Stomach (tissue), 9 donors: Measurements from ENCODE around the gene CARMIL1. TPM values are rescaled to one million over a fixed set of nuclear protein-coding genes. Genes with fewer than 3 reads are reported as not detected.

Experiments
- DNase-seq, 2 donors: peaks; one replicate each; pipeline versions ENCODE4 v3.0.0 to v3.0.0-alpha.2; 2013 to 2019
- H3K27ac ChIP-seq, 5 donors: fragments of 200-600 bp in 4 of 5; sonication (generic) in 4 of 5; one replicate each; pipeline ENCODE4 v1.5.1; 2013 to 2019; ENCODE audit warnings: mild to moderate bottlenecking in 1 of 5, moderate library complexity in 1 of 5
- H3K27me3 ChIP-seq, 3 donors: fragments of 200-600 bp; sonication (generic); one replicate each; pipeline ENCODE4 v1.5.1; 2017 to 2019; ENCODE audit warnings: mixed run types in 1 of 3
- H3K36me3 ChIP-seq, 4 donors: fragments of 200-600 bp; sonication (generic); 1 replicate in 3 of 4; 2 replicates in 1 of 4; pipeline ENCODE4 v1.5.1; 2016 to 2019
- H3K4me1 ChIP-seq, 4 donors: fragments of 200-600 bp; sonication (generic); one replicate each; pipeline ENCODE4 v1.5.1; 2016 to 2019
- H3K4me3 ChIP-seq, 4 donors: fragments of 200-600 bp; sonication (generic) in 3 of 4; one replicate each; pipeline ENCODE4 v1.5.1; 2016 to 2019; ENCODE audit warnings: mild to moderate bottlenecking in 1 of 4
- H3K9me3 ChIP-seq, 4 donors: fragments of 200-600 bp; sonication (generic); one replicate each; pipeline ENCODE4 v1.5.1; 2016 to 2019
- EP300 ChIP-seq: sonication (generic); formaldehyde crosslinking; IDR thresholded peaks from one replicate; pipeline ENCODE4 v1.6.1; 2017; ENCODE audit warnings: antibody characterized with exemption
- POLR2A ChIP-seq, 4 donors: fragments of 450-650 bp; IDR thresholded peaks; one replicate each; pipeline ENCODE4 v1.6.1; 2016; ENCODE audit warnings: antibody characterized with exemption in 4 of 4, control low read depth in 2 of 4, mild to moderate bottlenecking in 1 of 4, moderate library complexity in 1 of 4
- POLR2AphosphoS5 ChIP-seq, 3 donors: sonication (generic); formaldehyde crosslinking; IDR thresholded peaks; one replicate each; pipeline ENCODE4 v1.6.1; 2016; ENCODE audit warnings: antibody characterized with exemption in 3 of 3
- WGBS, 5 donors: extraction: QIAGEN DNeasy Blood & Tissue Kit in 3 of 5; methylation state at CpG; one replicate each; pipeline versions ENCODE4 v1.1.5 to v1.1.7; 2013 to 2018; 5-methylcytosine and 5-hydroxymethylcytosine counted together
- intact Hi-C: fragments of 100-400 bp; cut with DNase I; formaldehyde crosslinking; loops from one replicate; pipeline ENCODE4 v1.15.1; 2023; ENCODE audit warnings: low total_unique reads
- polyA plus RNA-seq, 3 donors: library from polyadenylated mRNA; stranded (reverse); fragments of 200-250 nt; gene quantifications; one replicate each; pipeline ENCODE4 v1.2.3, GENCODE V29; 2013
- total RNA-seq, 5 donors: library from RNA; depleted of rRNA; stranded (reverse); fragments of >200 nt; gene quantifications; one replicate each; pipeline versions ENCODE4 v1.1.0 to v1.2.3, GENCODE V29; 2014 to 2016
- TF ChIP-seq, protein P1 (sequence below), 7 experiments: fragments of 450-650 bp in 4 of 7; fragments of 200-600 bp in 3 of 7; sonication (generic) in 3 of 7; IDR thresholded peaks; one replicate each; pipeline ENCODE4 v1.5.1; 2016 to 2019; ENCODE audit warnings: antibody characterized with exemption in 7 of 7, control low read depth in 2 of 7, mild to moderate bottlenecking in 1 of 7
- donor health status: healthy with polysubstance abuse.
- donor health status: Bipolar disorder and iron deficiency.
- donor health status: healthy.

Gene CARMIL1
- total and polyA plus RNA-seq, 8 donors, result 10.5 to 42.7 (median 14.9) TPM

DNA sequence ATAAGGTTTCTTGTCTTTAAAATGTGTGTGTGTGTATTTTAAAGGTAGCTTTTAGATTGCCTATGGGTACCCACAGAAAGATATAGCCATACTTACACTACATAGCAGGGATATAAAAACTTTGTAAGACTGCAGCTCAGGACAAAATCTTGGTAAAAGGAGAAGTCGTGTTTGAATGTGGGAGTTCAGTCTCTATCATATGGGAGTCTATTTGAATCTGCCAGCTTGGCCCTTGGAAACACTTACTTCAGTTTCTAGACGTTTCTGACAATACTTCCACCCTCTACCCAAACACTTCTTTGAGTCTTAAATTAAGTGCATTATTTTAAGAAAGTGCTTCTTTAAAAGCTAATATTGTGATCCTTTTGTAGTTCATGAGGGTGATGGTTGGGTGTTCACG lies 155.7 kb downstream of the CARMIL1 start:
- no peaks in the 10 kb centered on the region for H3K9me3 ChIP-seq

DNA sequence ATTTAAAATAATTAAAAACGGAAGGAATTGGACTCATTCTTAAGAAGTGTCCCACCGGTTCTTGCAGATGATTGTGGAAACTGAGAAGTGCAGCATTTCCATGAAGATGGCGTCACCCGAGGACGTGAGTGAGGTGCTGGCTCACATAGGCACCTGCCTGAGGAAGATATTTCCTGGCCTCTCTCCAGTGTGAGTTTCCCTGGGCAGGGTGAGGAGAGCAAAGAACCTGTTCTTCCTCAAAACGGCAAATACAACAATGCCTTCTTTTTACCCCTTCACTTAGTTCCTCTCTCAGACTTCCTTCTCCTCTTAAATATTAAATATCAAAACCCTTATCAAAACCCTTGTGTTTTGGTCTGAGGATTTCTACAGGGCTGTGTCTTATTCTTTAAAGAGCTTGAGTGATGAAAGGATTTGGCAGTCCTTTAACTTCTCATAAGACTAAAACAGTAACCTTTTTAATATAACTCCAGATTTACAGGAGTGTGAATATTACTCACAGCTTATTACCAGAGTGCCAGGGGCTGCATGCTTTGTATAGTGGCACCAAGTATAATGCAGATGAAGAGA lies 156.3 kb downstream of the CARMIL1 start:
- TF ChIP-seq POLR2AphosphoS5 (IDR thresholded peaks at IDR 0.05), result no peak
- TF ChIP-seq, protein P1, sequence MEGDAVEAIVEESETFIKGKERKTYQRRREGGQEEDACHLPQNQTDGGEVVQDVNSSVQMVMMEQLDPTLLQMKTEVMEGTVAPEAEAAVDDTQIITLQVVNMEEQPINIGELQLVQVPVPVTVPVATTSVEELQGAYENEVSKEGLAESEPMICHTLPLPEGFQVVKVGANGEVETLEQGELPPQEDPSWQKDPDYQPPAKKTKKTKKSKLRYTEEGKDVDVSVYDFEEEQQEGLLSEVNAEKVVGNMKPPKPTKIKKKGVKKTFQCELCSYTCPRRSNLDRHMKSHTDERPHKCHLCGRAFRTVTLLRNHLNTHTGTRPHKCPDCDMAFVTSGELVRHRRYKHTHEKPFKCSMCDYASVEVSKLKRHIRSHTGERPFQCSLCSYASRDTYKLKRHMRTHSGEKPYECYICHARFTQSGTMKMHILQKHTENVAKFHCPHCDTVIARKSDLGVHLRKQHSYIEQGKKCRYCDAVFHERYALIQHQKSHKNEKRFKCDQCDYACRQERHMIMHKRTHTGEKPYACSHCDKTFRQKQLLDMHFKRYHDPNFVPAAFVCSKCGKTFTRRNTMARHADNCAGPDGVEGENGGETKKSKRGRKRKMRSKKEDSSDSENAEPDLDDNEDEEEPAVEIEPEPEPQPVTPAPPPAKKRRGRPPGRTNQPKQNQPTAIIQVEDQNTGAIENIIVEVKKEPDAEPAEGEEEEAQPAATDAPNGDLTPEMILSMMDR (IDR thresholded peaks at IDR 0.05), result no peak
- no peak for TF ChIP-seq EP300
- no peak for TF ChIP-seq POLR2A (IDR thresholded peaks at IDR 0.05)
- intact Hi-C loops, result loop anchor here (10.0 kb wide), 1 partner anchor 509 kb away; no protein-coding TSS in a partner anchor
- H3K4me3 ChIP-seq, result no peak overlapping the region
- DNase-seq, result no peak
- WGBS, 5 donors, result 52 to 67% (median 58%) methylated on average over 6 of the region's 6 CpGs
- no peaks in the 10 kb centered on the region for H3K27me3 ChIP-seq
- H3K4me1 ChIP-seq, result no peaks in the 10 kb centered on the region
- no peak overlapping the region for H3K27ac ChIP-seq
- H3K36me3 ChIP-seq, result peaks cover 0 to 3% (median 0%) of the 10 kb centered on the region in 4 donors
- H3K9me3 ChIP-seq, result no peaks in the 10 kb centered on the region

More for the DNA sequence above, 155.7 kb downstream of the CARMIL1 start:
- peaks cover 0 to 3% (median 0%) of the 10 kb centered on the region in 4 donors for H3K36me3 ChIP-seq
- TF ChIP-seq EP300 (no peak), POLR2AphosphoS5 (IDR thresholded peaks at IDR 0.05) (no peak), POLR2A (IDR thresholded peaks at IDR 0.05) (no peak)
- TF ChIP-seq, protein P1 (IDR thresholded peaks at IDR 0.05), result no peak
- no peak overlapping the region for H3K27ac ChIP-seq
- WGBS, 5 donors, result 75 to 91% (median 84%) methylated on average over 3 of the region's 3 CpGs
- no peak overlapping the region for H3K4me3 ChIP-seq
- no peaks in the 10 kb centered on the region for H3K27me3 ChIP-seq
- H3K4me1 ChIP-seq, result no peaks in the 10 kb centered on the region
- DNase-seq, result no peak
- intact Hi-C loops, result loop anchor here (10.0 kb wide), 1 partner anchor 510 kb away; no protein-coding TSS in a partner anchor

DNA sequence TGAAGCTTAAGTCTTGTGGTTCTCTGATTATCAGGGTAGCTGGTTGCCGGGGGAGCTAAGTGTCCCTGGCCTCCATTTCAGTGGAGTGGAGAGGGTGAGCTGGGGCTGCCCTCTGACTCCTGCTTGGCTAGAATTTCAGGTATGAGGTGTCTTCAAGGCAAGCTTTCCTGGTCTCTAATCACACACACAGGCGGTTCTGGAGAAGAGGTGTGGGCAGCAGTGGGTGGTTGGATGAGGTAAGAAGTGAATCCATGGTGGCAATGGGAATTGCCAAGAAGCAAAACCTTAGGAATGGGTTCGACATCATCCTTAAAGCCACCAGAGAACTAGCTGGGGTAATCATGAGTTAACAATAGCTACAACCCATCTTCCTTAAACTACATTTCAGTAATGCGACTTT lies 157.6 kb downstream of the CARMIL1 start:
- Histone ChIP-seq H3K36me3 (peaks cover 0 to 3% (median 0%) of the 10 kb centered on the region in 4 donors), H3K4me1 (no peaks in the 10 kb centered on the region), H3K27ac (no peak overlapping the region), H3K4me3 (no peak overlapping the region), H3K9me3 (no peaks in the 10 kb centered on the region), H3K27me3 (no peaks in the 10 kb centered on the region)
- intact Hi-C loops, result loop anchor here (10.0 kb wide), 1 partner anchor 508 kb away; no protein-coding TSS in a partner anchor
- 96 to 99% (median 97%) methylated on average over 4 of the region's 4 CpGs for WGBS, 5 donors
- TF ChIP-seq EP300, result no peak
- DNase-seq, result no peak

- TF ChIP-seq POLR2AphosphoS5 (IDR thresholded peaks at IDR 0.05), result no peak
- TF ChIP-seq, protein P1 (IDR thresholded peaks at IDR 0.05), result no peak
- no peak for TF ChIP-seq POLR2A (IDR thresholded peaks at IDR 0.05)
- TF ChIP-seq EP300, result no peak
- intact Hi-C loops, result loop anchor here (10.0 kb wide), 1 partner anchor 505 kb away; no protein-coding TSS in a partner anchor
- no peak for DNase-seq
- Histone ChIP-seq H3K27ac (no peak overlapping the region), H3K4me1 (no peaks in the 10 kb centered on the region), H3K9me3 (no peaks in the 10 kb centered on the region), H3K4me3 (no peak overlapping the region), H3K27me3 (no peaks in the 10 kb centered on the region), H3K36me3 (peaks cover 0 to 3% (median 0%) of the 10 kb centered on the region in 4 donors)
- 89 to 100% (median 91%) methylated on average over 1 of the region's 1 CpG for WGBS, 5 donors
These were observed 160.2 kb downstream of the CARMIL1 start for GRCh38 chr6:25439368-25439767.
